HG02870 (cell line): ENCODE data around the gene KCNJ13.
"Not testable (repeated sequence)": the region's sequence is repeated elsewhere in the genome, so short reads cannot be mapped to it uniquely, and the experiment has no call there.

Experiments
- ATAC-seq: cut with Tn5 transposase; IDR thresholded peaks from one replicate; pipeline ENCODE4 v1.9.1; 2021; ENCODE audit warnings: mild to moderate bottlenecking, moderate library complexity; ENCODE audit not compliant: unreplicated experiment

KCNJ13 gene

GRCh38 chr2:232770207-232770606 lies 6.2 kb downstream of the KCNJ13 start:
- ATAC-seq: no peak

GRCh38 chr2:232767866-232768265 lies 8.5 kb downstream of the KCNJ13 start:
- no peak for ATAC-seq

- no peak for ATAC-seq
Observed at GRCh38 chr2:232761301-232761907, 15.0 kb downstream of the KCNJ13 start.

- no peak for ATAC-seq
Observed at GRCh38 chr2:232757905-232758304, 18.5 kb downstream of the KCNJ13 start.

GRCh38 chr2:232750135-232750671 lies 26.2 kb downstream of the KCNJ13 start:
- ATAC-seq: no peak

- no peak for ATAC-seq
Observed at GRCh38 chr2:232749331-232749730, 27.0 kb downstream of the KCNJ13 start.

- ATAC-seq: no peak
Observed at GRCh38 chr2:232748038-232748437, 28.3 kb downstream of the KCNJ13 start.

- no peak for ATAC-seq
Observed at GRCh38 chr2:232744963-232745362, 31.4 kb downstream of the KCNJ13 start.

GRCh38 chr2:232741972-232742371 lies 34.4 kb downstream of the KCNJ13 start:
- no peak for ATAC-seq

GRCh38 chr2:232741294-232741693 lies 35.1 kb downstream of the KCNJ13 start:
- ATAC-seq: no peak

GRCh38 chr2:232731470-232731869 lies 44.9 kb downstream of the KCNJ13 start:
- ATAC-seq: no peak

- no peak for ATAC-seq
Observed at GRCh38 chr2:232728785-232729184, 47.6 kb downstream of the KCNJ13 start.

- no peak for ATAC-seq
Observed at GRCh38 chr2:232723027-232723426, 53.3 kb downstream of the KCNJ13 start.

GRCh38 chr2:232721882-232722281 lies 54.5 kb downstream of the KCNJ13 start:
- no peak for ATAC-seq

- ATAC-seq: no peak
Observed at GRCh38 chr2:232721261-232721660, 55.1 kb downstream of the KCNJ13 start.

GRCh38 chr2:232720056-232720455 lies 56.3 kb downstream of the KCNJ13 start:
- not testable (repeated sequence) for ATAC-seq
